ENCODE data around the gene LRRC4B.
A peak's percentile ranks its signal among the peaks of the same experiment; 100 is the strongest.

LRRC4B gene

GRCh38 chr19:50569938-50570540 is 1.8 kb upstream of the LRRC4B start:
- DNase-seq = no peak

- no peak for DNase-seq
These were observed 778 bp upstream of the LRRC4B start for GRCh38 chr19:50568728-50569698.

GRCh38 chr19:50567052-50567841 is 988 bp downstream of the LRRC4B start:
- DNase-seq = no peak

GRCh38 chr19:50565984-50566903 is 2.0 kb downstream of the LRRC4B start:
- DNase-seq = no peak

GRCh38 chr19:50564229-50565105 is 3.8 kb downstream of the LRRC4B start:
- DNase-seq = no peak

- DNase-seq = no peak
These were observed 4.6 kb downstream of the LRRC4B start for GRCh38 chr19:50563597-50563996.

GRCh38 chr19:50562996-50563395 is 5.2 kb downstream of the LRRC4B start:
- no peak for DNase-seq

- DNase-seq = no peak
These were observed 5.9 kb downstream of the LRRC4B start for GRCh38 chr19:50562329-50562728.

- no peak for DNase-seq
These were observed 8.6 kb downstream of the LRRC4B start for GRCh38 chr19:50559636-50560035.

- DNase-seq = no peak
These were observed 9.8 kb downstream of the LRRC4B start for GRCh38 chr19:50558449-50558848.

GRCh38 chr19:50558039-50558438 is 10.2 kb downstream of the LRRC4B start:
- DNase-seq = no peak

GRCh38 chr19:50557009-50557613 is 11.1 kb downstream of the LRRC4B start:
- peak; percentile 40 for DNase-seq

- peak; percentile 92 for DNase-seq
These were observed 11.8 kb downstream of the LRRC4B start for GRCh38 chr19:50556282-50557008.

- DNase-seq = peak; percentile 42
These were observed 12.6 kb downstream of the LRRC4B start for GRCh38 chr19:50555450-50556281.

GRCh38 chr19:50555033-50555432 is 13.2 kb downstream of the LRRC4B start:
- no peak for DNase-seq

- no peak for DNase-seq
These were observed 14.0 kb downstream of the LRRC4B start for GRCh38 chr19:50554212-50554611.

- no peak for DNase-seq
These were observed 15.0 kb downstream of the LRRC4B start for GRCh38 chr19:50553134-50553703.

- DNase-seq = no peak
These were observed 15.7 kb downstream of the LRRC4B start for GRCh38 chr19:50552540-50552939.

- DNase-seq = peak; percentile 70
These were observed 16.5 kb downstream of the LRRC4B start for GRCh38 chr19:50551715-50552187.
